GM18858 (cell line): ENCODE measurements around the gene NFYA.

ENCODE experiments used
- ATAC-seq: cut with Tn5 transposase; IDR thresholded peaks from one replicate; pipeline ENCODE4 v1.9.1; 2021; ENCODE audit not compliant: unreplicated experiment

NFYA gene

DNA sequence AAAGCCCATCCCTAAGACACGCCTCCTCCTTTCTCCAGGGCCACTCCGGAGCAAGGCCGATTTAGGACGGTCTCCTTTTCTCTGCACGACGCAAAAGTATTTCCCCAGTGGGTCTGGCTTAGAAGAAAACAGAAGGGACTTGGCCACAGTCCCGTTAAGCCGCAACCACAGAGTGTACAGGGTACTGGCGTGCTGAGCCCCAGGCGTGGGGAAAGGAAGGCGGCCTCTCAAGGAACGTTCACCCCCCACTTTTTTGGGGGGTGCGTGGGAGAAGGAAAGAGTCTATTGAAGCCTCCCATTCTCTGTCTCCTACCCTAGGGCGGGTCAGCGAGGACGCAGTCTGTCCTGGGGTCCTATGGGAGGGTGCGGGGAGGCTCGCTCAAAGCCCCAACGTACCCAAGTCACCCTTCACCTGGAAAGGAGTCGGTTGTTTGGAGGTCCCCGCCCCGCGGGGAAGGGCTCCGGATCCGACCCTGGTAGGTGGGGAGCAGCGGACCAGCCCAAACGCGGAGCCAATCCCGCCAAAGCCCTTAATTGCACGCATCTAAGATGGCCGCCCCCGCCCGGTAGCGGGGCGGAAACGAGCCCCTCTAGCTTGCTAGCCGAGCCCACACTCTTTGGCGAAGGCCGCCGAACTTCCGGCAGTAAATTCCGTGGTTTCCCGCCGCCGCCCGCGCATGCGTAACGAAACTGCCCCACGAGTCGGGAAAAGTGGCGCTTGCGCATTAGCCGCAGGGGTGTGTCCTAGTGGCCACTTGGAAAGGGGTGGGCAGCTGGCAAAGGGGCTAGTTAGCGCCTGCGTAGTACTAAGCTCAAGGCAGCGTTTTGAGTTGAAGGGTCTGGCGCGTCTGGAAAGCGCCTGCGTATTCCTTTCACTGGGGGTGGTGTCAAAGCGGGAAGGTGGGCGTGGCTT is 595 bp upstream of the NFYA start, which contains the start of gene OARD1:
OARD1 (minus strand) TSS at position 434 of the 913 bp plus-strand sequence. CDS start 722 bp downstream, outside the sequence.
- ATAC-seq = peak; percentile 59

DNA sequence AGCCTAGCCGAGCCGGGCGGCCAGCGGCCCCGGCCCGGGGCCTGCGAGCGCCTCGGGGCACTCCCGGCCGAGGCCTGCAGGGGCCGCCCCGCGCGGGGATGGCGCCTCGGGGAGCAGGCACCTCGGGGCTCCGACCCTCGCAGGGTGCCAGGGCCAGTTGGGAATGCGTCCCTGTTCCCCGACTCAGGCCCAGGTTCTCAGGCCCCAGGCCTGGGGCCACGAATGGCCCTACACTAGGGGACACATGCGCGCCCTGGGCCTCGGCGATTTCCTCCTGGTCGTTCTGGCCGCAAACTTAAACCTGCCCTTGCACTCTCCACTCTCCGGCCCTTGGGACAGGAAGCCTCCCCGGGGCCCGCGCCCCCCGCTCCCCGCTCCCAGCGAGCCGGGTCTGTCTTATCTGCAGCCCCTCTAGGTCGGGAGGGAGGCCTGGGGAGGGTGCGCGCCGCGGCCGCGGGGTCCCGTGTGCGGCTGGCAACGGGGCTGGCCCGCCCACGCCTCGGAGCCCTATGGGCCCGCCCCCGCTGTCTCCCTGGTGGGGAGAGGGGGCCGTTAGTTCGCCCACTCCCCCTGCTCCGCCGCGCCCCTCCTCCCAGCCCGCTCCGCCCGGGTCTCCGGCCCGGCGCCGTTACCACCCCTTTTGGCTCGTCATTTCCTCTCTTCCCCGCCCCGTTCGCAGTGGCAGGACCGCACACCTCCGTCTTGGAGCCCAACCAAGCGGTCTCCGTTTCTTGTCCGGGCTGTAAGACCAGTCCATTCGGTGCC is 611 bp downstream of the NFYA start:
- no peak for ATAC-seq

- ATAC-seq = no peak
Observed at GRCh38 chr6:41073968-41074691, 1.4 kb downstream of the NFYA start.

- no peak for ATAC-seq
Observed at GRCh38 chr6:41074692-41075436, 2.1 kb downstream of the NFYA start.

GRCh38 chr6:41075651-41076626 is 3.2 kb downstream of the NFYA start:
- ATAC-seq = no peak

- no peak for ATAC-seq
Observed at GRCh38 chr6:41077536-41077935, 4.8 kb downstream of the NFYA start.

DNA sequence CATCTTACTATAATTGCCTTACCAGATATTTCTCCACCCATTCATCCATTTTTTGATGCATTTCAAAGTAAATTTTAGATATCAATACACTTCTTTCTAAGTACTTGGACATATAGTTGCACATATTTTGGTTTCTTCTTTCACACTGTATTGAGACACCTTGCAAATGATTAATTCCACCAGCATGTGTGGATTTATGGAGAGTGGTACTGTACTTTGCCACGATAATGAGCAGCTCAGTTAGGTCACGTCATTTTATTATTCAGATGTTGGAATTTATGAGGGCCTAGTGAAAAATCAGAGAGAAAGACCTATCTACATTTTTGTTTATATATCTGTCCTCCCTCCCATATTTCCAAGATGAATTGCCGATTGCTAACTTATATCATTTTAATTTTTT is 5.3 kb downstream of the NFYA start:
- ATAC-seq = no peak

GRCh38 chr6:41079080-41079479 is 6.3 kb downstream of the NFYA start:
- ATAC-seq = no peak

DNA sequence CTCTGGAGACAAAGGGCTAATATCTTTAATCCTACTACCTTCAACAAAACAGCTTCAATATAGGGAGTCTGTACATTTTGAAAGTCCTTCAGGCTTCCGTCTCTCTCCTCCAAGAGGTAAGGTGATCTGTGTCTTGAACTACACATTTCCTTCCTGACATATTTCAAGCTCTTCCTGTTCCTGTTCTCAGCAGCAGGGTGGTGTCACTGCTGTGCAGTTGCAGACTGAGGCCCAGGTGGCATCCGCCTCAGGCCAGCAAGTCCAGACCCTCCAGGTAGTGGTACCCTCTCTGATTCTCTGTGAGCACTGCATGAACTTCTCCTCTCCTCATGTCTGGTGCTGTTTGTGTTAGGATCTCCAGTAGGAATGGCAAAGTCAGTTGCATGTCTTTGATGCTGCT is 7.8 kb downstream of the NFYA start:
- ATAC-seq = no peak

- ATAC-seq = no peak
Observed at GRCh38 chr6:41083072-41083471, 10.3 kb downstream of the NFYA start.

DNA sequence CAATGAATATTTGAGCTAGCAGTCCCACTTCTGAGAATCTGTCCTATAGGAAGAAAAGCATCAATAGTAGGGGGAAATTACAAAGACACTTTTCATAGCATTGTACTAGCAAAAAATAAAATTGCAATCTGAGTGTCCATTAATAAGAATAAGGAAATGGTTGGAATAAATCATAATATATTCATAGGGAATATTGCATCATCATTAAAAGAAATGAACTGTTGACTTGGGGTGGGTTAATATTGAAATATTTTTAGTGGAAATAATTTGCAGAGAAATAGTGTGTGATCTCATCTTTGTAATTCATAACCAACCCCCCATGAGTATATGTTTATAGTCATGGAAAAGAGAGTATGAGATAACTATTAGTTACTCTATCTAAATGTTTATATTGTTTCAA is 12.4 kb downstream of the NFYA start:
- no peak for ATAC-seq

GRCh38 chr6:41088451-41088850 is 15.7 kb downstream of the NFYA start:
- no peak for ATAC-seq

DNA sequence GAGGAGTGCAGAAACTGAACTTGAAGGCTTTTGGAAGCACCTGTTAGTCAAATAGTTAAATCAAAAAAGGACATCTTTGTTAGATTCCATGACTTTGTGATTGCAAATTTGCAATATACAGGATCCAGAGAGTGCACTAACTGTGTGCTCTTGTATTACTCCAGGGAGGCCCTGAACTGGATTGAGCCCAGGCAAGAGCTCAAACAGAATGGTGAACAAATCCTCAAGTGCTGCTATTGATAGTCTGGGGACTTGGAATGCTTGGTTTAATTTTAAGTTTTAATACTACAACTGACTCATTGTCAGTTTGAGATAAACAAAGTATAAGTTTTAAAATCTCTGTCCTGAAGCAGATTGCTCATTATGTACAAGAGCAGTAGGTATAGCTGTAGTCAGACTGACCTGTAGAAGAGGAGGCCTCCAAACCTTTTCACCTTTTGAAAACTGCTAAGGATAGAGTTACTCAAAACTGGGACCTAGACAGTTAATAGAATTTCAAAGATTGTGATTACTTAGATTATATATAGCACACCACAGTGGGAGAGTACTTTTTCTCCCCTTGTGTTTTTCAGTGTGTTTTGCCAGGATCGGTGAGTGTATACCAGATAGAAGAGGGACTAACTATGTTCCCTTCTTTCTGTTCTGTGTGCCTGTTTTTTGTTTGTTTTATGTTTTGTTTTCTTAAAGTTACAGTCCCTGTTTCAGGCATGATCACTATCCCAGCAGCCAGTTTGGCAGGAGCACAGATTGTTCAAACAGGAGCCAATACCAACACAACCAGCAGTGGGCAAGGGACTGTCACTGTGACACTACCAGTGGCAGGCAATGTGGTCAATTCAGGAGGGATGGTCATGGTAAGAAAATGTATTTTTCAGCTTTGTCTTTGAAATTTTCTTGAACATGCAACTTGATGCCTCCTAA is 18.3 kb downstream of the NFYA start:
- ATAC-seq = no peak

DNA sequence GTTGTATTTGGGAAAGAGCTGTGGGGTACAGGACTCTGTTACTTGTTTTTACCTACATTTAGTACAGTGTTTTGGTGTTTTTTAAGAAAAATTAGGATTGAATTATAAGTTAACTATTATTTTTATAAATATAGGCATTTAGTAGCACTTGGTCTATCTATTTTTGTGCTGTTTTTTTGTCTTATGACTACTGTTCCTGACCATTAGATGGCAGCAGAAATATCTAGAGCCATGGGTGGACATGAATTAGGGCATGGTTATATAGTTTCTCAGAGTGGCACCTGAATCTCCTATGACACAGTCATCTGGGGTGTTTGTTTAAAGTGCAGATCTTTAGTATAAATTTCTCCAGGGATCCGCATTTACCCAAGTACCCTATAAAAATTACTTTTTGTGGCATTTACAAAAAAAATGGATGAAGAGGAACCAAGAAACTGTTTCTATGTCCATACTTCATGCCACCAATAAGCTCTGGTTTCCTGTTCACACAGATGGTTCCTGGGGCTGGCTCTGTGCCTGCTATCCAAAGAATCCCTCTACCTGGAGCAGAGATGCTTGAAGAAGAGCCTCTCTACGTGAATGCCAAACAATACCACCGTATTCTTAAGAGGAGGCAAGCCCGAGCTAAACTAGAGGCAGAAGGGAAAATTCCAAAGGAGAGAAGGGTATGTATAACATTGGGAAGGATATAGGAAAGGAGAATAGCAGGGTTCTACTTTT is 19.8 kb downstream of the NFYA start:
- ATAC-seq = no peak

- ATAC-seq = no peak
Observed at GRCh38 chr6:41093729-41094128, 21.0 kb downstream of the NFYA start.

DNA sequence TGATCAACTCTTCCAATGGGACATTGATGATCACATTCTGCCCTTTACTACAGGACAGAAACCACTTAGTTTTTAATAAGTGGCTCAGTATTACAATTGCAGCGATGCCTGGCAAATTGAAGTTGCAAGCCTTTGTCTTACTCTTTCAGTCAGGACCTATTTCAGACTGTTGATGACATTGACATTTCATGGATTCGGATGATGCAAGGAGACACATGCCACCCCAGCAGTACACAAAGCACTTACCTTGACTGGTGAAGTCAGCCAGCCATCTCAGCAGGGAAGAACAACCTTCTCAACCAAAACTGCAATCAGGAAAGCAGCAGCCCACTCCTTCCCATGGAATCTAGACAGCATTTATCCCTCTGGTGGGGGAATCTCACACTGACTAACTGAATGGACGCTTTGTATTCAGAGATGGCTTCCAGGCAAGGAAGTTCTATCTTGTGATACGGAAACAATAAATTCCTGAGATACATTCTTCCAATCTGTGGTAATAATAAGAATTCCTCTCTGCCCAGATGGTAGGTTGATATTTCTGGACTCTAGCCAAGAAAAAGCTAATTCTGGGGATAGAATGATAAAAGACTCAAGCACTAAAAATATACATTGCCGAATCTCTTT is 24.8 kb downstream of the NFYA start:
- no peak for ATAC-seq

GRCh38 chr6:41098366-41098765 is 25.6 kb downstream of the NFYA start:
- ATAC-seq = no peak
